Stimulated activated CD8-positive, alpha-beta memory T cell treated with anti-CD3 and anti-CD28 coated beads, Interleukin-15, amount 100 ng/mL, for 24 hours (primary cell): ENCODE data around the gene PPP1R14B.
A peak's percentile ranks its signal among the peaks of the same experiment; 100 is the strongest.

Experiments
- DNase-seq: peaks from one replicate; pipeline ENCODE4 v3.0.0-alpha.2; 2020; ENCODE audit warnings: low read depth

PPP1R14B gene

GRCh38 chr11:64281957-64282770 is 35.4 kb upstream of the PPP1R14B start:
- no peak for DNase-seq

- no peak for DNase-seq
Observed at GRCh38 chr11:64278576-64279190, 31.9 kb upstream of the PPP1R14B start.

DNA sequence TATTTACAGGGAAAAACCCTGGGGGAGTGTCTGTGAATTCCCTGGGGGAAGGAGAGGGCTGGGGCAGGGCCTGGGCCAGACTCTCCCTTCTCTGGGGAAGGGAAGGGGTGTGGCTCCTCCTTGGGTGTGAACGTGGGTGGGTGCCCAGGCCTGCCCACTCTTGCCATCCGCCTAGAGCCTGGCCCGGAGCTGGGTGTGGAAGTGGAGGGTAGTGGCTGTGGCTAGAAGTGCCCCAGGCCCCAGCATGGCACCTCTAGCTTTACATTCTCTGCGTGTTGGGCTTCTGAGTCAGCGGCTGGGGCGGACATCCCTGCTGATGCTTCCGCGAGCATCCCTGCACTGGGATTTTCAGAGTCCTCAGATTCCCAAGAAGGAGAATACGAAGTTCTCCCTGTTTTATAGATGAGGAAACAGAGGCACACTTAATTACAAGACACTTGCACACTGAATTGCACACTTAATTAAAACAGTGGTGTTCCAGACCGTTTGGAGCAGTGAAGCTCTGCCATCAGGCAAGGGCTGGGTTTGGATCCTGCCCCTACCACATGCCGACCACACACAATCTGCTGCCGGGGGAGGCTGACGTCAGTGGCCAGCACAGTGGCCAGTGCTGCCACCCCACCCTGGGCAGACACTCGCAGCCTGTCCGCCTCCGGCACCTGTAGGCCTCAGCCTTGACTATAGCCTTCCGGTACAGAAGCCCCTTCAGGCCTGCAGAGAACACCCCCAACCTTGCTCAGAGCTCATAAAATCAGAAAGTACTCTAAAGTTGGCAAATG is 30.1 kb upstream of the PPP1R14B start:
- no peak for DNase-seq

- no peak for DNase-seq
Observed at GRCh38 chr11:64275841-64276240, 29.1 kb upstream of the PPP1R14B start.

GRCh38 chr11:64275031-64275800 is 28.5 kb upstream of the PPP1R14B start:
- DNase-seq: no peak

DNA sequence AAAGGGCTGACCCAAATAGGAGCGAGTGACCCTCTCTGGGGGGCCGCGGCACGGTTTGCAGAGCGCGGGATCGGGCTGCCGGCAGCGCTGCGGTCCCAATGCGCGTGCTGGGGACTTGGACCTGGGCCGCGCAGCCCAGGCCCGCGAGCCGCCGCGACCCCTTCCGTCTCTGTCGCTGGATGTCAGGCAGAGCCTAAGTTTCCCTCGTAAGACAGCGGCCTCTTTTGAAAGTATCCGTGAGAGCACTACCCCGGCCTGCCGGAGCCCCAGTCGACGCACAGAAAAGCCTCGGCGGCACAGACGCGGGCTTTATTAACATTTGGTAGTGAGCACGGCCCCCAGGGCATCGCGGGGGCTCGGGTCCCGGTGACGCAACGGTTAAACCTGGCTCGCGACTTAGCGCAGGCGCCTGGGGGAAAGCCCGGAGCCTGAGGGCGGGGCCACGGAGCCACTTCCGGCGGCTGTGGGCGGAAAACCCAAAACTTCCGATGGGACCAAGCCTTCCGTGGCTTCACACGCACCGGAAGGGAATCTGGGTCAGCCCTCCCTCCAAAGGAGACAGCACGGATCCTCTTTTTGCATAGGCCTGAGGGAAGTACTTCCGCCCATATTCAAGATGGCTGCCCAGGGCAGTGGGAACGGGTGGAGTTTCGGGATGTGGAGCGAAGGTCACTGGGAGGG is 22.9 kb upstream of the PPP1R14B start:
- DNase-seq: peak; percentile 92

DNA sequence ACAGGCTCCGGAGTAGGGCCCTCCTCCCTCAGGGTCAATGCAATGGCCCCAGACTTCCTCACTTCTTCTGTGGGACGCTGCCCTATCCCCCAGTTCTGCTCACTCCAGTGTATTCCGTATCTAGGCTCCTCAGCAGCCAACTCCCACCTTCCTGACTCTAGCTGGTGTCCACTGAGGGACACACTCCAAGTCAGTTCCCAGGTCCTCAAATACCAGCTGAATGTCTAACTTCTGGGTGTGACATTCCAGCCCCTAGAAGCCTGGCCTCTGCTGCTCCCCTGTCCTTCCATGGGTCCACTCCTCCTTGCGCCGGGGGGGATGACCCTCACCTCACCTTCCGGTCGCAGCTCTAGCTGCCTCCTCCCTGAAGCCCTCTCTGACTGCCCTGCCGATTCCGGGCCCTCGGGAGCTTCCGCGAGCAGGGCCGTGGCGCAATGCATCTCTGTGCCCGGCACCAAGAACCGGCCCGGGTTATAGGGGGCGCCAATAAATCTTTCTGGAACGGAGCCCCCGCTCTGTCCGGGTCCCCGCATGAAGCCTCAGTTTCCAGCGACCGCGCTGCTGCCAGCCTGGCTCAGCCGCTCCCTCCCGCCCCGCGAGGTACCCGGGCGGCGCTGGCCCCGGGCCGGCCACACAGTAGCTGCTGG is 22.3 kb upstream of the PPP1R14B start:
- no peak for DNase-seq

- DNase-seq: no peak
Observed at GRCh38 chr11:64268025-64268892, 21.5 kb upstream of the PPP1R14B start.

GRCh38 chr11:64267207-64267945 is 20.6 kb upstream of the PPP1R14B start:
- DNase-seq: no peak

- no peak for DNase-seq
Observed at GRCh38 chr11:64266339-64266738, 19.6 kb upstream of the PPP1R14B start.

GRCh38 chr11:64265176-64266160 is 18.7 kb upstream of the PPP1R14B start:
- no peak for DNase-seq

DNA sequence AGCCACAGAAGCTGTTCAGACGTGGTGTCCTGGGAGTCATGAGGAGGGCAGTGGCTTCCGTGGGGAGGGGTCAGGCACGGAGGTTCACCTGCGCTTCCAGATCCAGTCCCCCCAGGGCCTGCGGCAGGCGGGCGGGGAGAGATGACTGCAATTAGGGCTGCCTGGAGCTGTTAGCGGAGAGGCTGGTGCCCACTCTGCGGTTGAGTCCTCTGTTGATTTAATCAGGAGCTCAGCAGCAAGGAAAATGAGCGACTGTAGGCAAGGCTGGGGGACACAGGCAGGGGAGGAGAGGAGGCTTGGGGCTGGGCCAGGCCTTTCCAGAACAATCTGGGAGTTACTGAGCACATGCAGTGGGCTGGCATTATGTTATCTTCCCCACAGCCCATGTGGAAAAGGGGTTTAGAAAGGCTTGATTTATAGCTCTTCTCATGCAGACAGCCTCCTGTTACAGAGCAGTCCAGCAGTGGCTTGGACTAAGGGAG is 17.7 kb upstream of the PPP1R14B start:
- DNase-seq: no peak

GRCh38 chr11:64263947-64264317 is 17.2 kb upstream of the PPP1R14B start:
- no peak for DNase-seq

GRCh38 chr11:64263021-64263946 is 16.5 kb upstream of the PPP1R14B start:
- no peak for DNase-seq

DNA sequence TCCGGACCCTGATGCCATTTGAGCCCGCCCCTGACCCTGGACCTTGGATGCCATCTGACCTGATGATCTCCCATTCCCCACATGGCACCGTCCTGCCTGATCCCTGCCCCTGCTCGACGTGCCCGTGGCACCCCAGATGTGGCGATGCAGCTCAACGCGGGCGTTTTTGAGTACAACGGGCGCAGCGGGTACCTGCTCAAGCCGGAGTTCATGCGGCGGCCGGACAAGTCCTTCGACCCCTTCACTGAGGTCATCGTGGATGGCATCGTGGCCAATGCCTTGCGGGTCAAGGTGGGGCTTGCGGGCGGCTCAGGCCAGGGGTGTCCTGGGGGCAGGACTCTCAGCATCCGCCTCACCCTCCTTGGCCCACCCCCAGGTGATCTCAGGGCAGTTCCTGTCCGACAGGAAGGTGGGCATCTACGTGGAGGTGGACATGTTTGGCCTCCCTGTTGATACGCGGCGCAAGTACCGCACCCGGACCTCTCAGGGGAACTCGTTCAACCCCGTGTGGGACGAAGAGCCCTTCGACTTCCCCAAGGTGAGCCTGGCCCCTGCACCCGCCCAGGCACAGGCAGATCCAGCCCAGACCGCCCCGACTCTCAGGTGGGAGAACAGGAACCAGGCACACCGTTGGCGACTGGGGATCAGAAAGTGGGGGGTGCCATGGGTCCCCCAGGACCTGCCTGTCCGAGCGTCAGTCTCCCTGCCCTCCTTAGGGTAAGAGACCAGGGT is 15.7 kb upstream of the PPP1R14B start:
- DNase-seq: no peak

GRCh38 chr11:64261556-64262080 is 14.9 kb upstream of the PPP1R14B start:
- no peak for DNase-seq
